ENCODE results near the gene HLA-DQA1. TPM values are rescaled to one million over a fixed set of nuclear protein-coding genes. Genes with fewer than 3 reads are reported as not detected.

HLA-DQA1 gene
- total RNA-seq, 2 experiments from 2014 or later = 5.9 to 6.9 TPM

DNA sequence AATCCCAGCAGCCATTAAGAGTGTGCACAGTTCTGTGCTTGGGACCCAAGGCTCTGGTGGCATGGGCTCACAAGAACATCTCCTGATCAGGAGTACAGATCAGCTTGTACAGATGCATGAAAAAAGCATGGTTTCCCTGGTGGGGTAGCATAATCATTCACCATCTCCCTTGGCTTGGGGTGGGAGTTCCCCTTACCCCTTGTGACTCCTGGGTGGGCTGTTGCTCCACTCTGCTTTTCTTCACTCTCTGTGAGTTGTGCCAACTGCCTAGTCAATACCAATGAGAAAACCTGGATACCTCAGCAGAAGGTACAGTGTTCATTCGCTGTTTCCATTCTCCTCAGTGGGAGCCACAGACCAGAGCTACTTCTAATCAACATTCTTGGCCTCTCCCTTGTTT lies 42.8 kb downstream of the HLA-DQA1 start:
- Mint-ChIP-seq H3K36me3 (ENCODE audit: low read depth) (no peaks in the 10 kb centered on the region), H3K27ac (no peak overlapping the region), H3K27me3 (no peaks in the 10 kb centered on the region), H3K4me3 (no peak overlapping the region), H3K4me1 (ENCODE audit: low read depth) (peaks cover 12% of the 10 kb centered on the region), H3K9me3 (peaks cover 8% of the 10 kb centered on the region)
- CTCF ChIA-PET = no interaction called here
- intact Hi-C loops (cut with DNase I, micrococcal nuclease) = loop anchor here in 1 of 2 experiments (5.0 kb wide), 1 partner anchor 53 kb away; no protein-coding TSS in a partner anchor
- H3K27me3 ChIP-seq (ENCODE audit: control insufficient read depth in 1 of 2, insufficient read depth in 2 of 2, low read length in 2 of 2) = no peaks in the 10 kb centered on the region
- no peak overlapping the region for H3K27ac ChIP-seq (ENCODE audit: low read depth in 1 of 2, low read length in 2 of 2)
- peaks cover 0 to 4% of the 10 kb centered on the region in 2 experiments for H3K9me3 ChIP-seq (ENCODE audit: control insufficient read depth in 1 of 2, insufficient read depth in 1 of 2, low read length in 2 of 2)
- no peaks in the 10 kb centered on the region for H3K4me1 ChIP-seq (ENCODE audit: insufficient read depth, low read length)
- TF ChIP-seq, protein P1, sequence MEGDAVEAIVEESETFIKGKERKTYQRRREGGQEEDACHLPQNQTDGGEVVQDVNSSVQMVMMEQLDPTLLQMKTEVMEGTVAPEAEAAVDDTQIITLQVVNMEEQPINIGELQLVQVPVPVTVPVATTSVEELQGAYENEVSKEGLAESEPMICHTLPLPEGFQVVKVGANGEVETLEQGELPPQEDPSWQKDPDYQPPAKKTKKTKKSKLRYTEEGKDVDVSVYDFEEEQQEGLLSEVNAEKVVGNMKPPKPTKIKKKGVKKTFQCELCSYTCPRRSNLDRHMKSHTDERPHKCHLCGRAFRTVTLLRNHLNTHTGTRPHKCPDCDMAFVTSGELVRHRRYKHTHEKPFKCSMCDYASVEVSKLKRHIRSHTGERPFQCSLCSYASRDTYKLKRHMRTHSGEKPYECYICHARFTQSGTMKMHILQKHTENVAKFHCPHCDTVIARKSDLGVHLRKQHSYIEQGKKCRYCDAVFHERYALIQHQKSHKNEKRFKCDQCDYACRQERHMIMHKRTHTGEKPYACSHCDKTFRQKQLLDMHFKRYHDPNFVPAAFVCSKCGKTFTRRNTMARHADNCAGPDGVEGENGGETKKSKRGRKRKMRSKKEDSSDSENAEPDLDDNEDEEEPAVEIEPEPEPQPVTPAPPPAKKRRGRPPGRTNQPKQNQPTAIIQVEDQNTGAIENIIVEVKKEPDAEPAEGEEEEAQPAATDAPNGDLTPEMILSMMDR (IDR thresholded peaks at IDR 0.05) = no peak
- DNase-seq (no peak), ATAC-seq (ENCODE audit: poor library complexity) (no peak)
- H3K36me3 ChIP-seq (ENCODE audit: insufficient read depth, low read length) = no peaks in the 10 kb centered on the region
- POLR2A ChIA-PET = no interaction called here
- H3K4me3 ChIP-seq (ENCODE audit: low read length) = no peak overlapping the region

DNA sequence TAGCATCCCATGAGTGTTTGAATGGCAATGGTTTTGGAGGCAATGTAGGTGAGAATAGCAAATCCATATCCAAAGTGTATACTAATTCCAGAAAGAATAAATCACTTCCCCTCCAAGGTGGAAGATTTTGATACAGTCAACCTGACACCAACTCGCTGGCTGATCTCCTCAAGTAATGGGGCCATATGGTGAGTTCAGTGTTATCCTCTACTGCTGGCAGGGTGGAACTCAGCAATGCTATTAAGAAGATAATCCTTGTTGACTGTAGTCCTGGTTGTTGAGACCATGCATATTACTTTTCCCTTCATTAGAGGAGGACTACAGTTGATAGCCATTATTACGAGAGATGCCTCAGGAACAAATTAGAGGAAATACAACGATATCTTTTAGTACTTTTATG lies 47.0 kb downstream of the HLA-DQA1 start:
- no peak overlapping the region for H3K4me3 ChIP-seq (ENCODE audit: low read length)
- TF ChIP-seq, protein P1 (IDR thresholded peaks at IDR 0.05) = no peak
- no peaks in the 10 kb centered on the region for H3K4me1 ChIP-seq (ENCODE audit: insufficient read depth, low read length)
- no peak overlapping the region for H3K27ac ChIP-seq (ENCODE audit: low read depth in 1 of 2, low read length in 2 of 2)
- Mint-ChIP-seq H3K4me3 (no peak overlapping the region), H3K9me3 (no peaks in the 10 kb centered on the region), H3K4me1 (ENCODE audit: low read depth) (peaks cover 34% of the 10 kb centered on the region), H3K27ac (no peak overlapping the region), H3K36me3 (ENCODE audit: low read depth) (no peaks in the 10 kb centered on the region), H3K27me3 (no peaks in the 10 kb centered on the region)
- H3K36me3 ChIP-seq (ENCODE audit: insufficient read depth, low read length) = no peaks in the 10 kb centered on the region
- no peak for DNase-seq
- no peak for ATAC-seq (ENCODE audit: poor library complexity)
- POLR2A ChIA-PET = no interaction called here
- H3K27me3 ChIP-seq (ENCODE audit: control insufficient read depth in 1 of 2, insufficient read depth in 2 of 2, low read length in 2 of 2) = no peaks in the 10 kb centered on the region
- CTCF ChIA-PET = no interaction called here
- intact Hi-C loops (cut with DNase I, micrococcal nuclease) = loop anchor here (2.0 to 5.0 kb wide), 3 partner anchors 15 to 61 kb away; no protein-coding TSS in a partner anchor
- peaks cover 0 to 2% of the 10 kb centered on the region in 2 experiments for H3K9me3 ChIP-seq (ENCODE audit: control insufficient read depth in 1 of 2, insufficient read depth in 1 of 2, low read length in 2 of 2)

DNA sequence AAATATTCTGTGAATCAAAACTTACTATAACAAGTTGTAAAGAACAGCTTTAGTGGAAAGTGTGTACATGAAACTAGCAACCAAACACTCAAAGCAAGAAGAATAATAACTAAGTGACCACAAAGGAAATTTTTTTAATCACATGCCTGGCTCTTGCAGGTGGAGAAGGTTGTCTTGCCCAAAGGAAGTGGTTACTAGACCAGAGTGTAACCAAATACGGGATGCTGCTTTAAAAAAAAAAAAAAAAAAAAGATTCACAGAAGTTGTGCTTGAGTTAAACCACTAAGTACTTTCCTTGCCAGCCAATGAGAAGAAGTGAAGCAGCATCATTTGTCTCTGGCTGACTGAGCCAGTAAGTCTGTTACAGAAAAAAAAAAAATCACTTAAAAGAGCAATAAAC lies 48.4 kb downstream of the HLA-DQA1 start:
- H3K27ac ChIP-seq (ENCODE audit: low read depth in 1 of 2, low read length in 2 of 2) = no peak overlapping the region
- no peaks in the 10 kb centered on the region for H3K27me3 Mint-ChIP-seq
- H3K4me3 Mint-ChIP-seq = peak overlapping the region; percentile 14
- H3K9me3 Mint-ChIP-seq = no peaks in the 10 kb centered on the region
- no peak overlapping the region for H3K4me3 ChIP-seq (ENCODE audit: low read length)
- DNase-seq (peak in 7 of 14 experiments; percentile 2 to 93 (median 40)), ATAC-seq (ENCODE audit: poor library complexity) (peak; percentile 97)
- H3K36me3 ChIP-seq (ENCODE audit: insufficient read depth, low read length) = no peaks in the 10 kb centered on the region
- H3K27me3 ChIP-seq (ENCODE audit: control insufficient read depth in 1 of 2, insufficient read depth in 2 of 2, low read length in 2 of 2) = no peaks in the 10 kb centered on the region
- intact Hi-C loops (cut with DNase I, micrococcal nuclease) = loop anchor here in 1 of 2 experiments (2.0 kb wide), 2 partner anchors 17 to 63 kb away; no protein-coding TSS in a partner anchor
- no peaks in the 10 kb centered on the region for H3K36me3 Mint-ChIP-seq (ENCODE audit: low read depth)
- peaks cover 45% of the 10 kb centered on the region for H3K4me1 Mint-ChIP-seq (ENCODE audit: low read depth)
- no peaks in the 10 kb centered on the region for H3K4me1 ChIP-seq (ENCODE audit: insufficient read depth, low read length)
- no peaks in the 10 kb centered on the region for H3K9me3 ChIP-seq (ENCODE audit: control insufficient read depth in 1 of 2, insufficient read depth in 1 of 2, low read length in 2 of 2)
- CTCF ChIA-PET = no interaction called here
- H3K27ac Mint-ChIP-seq = peak overlapping the region; percentile 38
- TF ChIP-seq, protein P1 (IDR thresholded peaks at IDR 0.05) = no peak
- POLR2A ChIA-PET = interaction anchor here (1.0 to 1.6 kb wide), 3 partner anchors 19 to 192 kb away, joined by 4 to 5 read pairs (median 4); partner anchors contain the start of gene HLA-DQB1

Data from CD4-positive, alpha-beta T cell (primary cell).